ENCODE measurements around the gene TNFRSF18.

Gene TNFRSF18

GRCh38 chr1:1161078-1161682, 45.2 kb downstream of the TNFRSF18 start:
- DNase-seq, result no peak

- DNase-seq, result no peak
Observed at GRCh38 chr1:1160281-1160930, 46.0 kb downstream of the TNFRSF18 start.

GRCh38 chr1:1157914-1158710, 48.3 kb downstream of the TNFRSF18 start:
- DNase-seq, result no peak

GRCh38 chr1:1157426-1157913, 48.9 kb downstream of the TNFRSF18 start:
- DNase-seq, result no peak

- DNase-seq, result no peak
Observed at GRCh38 chr1:1157033-1157365, 49.4 kb downstream of the TNFRSF18 start.

GRCh38 chr1:1156140-1157032, 50.0 kb downstream of the TNFRSF18 start:
- no peak for DNase-seq

- no peak for DNase-seq
Observed at GRCh38 chr1:1155258-1155657, 51.1 kb downstream of the TNFRSF18 start.

- DNase-seq, result no peak
Observed at GRCh38 chr1:1153874-1154273, 52.5 kb downstream of the TNFRSF18 start.
